ENCODE data around the gene HSD17B3.

GRCh38 chr9:96204853-96205252 is 97.1 kb downstream of the HSD17B3 start:
- no peak for TF ChIP-seq CTCF (IDR thresholded peaks at IDR 0.05)
- TF ChIP-seq POLR2A (IDR thresholded peaks at IDR 0.05): no peak
